Suprapubic skin (tissue), 4 donors: ENCODE measurements around the gene ANKFN1. TPM values are rescaled to one million over a fixed set of nuclear protein-coding genes. Genes with fewer than 3 reads are reported as not detected.

ENCODE experiments used
- DNase-seq, 2 donors: peaks; one replicate each; pipeline ENCODE4 v3.0.0-alpha.2; 2019; ENCODE audit warnings: low spot score in 2 of 2
- H3K27ac ChIP-seq: fragments of 200-600 bp; sonication (generic); one replicate; pipeline ENCODE4 v1.5.1; 2019
- H3K27me3 ChIP-seq: fragments of 200-600 bp; sonication (generic); one replicate; pipeline ENCODE4 v1.5.1; 2019
- H3K36me3 ChIP-seq: fragments of 200-600 bp; sonication (generic); one replicate; pipeline ENCODE4 v1.5.1; 2019
- H3K4me1 ChIP-seq: fragments of 200-600 bp; sonication (generic); one replicate; pipeline ENCODE4 v1.5.1; 2019
- H3K4me3 ChIP-seq: fragments of 200-600 bp; sonication (generic); one replicate; pipeline ENCODE4 v1.5.1; 2019; ENCODE audit warnings: mild to moderate bottlenecking
- H3K9me3 ChIP-seq: fragments of 200-600 bp; sonication (generic); one replicate; pipeline ENCODE4 v1.5.1; 2019
- EP300 ChIP-seq: sonication (generic); formaldehyde crosslinking; IDR thresholded peaks from one replicate; pipeline ENCODE4 v1.6.1; 2017; ENCODE audit warnings: antibody characterized with exemption
- POLR2A ChIP-seq, 2 donors: fragments of 450-650 bp; IDR thresholded peaks; one replicate each; pipeline ENCODE4 v1.6.1; 2017; ENCODE audit warnings: antibody characterized with exemption in 2 of 2, mild to moderate bottlenecking in 2 of 2, moderate library complexity in 2 of 2
- POLR2AphosphoS5 ChIP-seq, 3 donors: sonication (generic); formaldehyde crosslinking; IDR thresholded peaks; one replicate each; pipeline ENCODE4 v1.6.1; 2017; ENCODE audit warnings: antibody characterized with exemption in 3 of 3
- WGBS: methylation state at CpG from one replicate; pipeline ENCODE4 v1.1.5; 2018; 5-methylcytosine and 5-hydroxymethylcytosine counted together
- total RNA-seq, 4 donors: library from RNA; depleted of rRNA; stranded (reverse); fragments of >200 nt; gene quantifications; one replicate each; pipeline ENCODE4 v1.1.0, GENCODE V29; 2016
- TF ChIP-seq, protein P1 (sequence below), 2 donors: fragments of 200-600 bp in 1 of 2; fragments of 450-650 bp in 1 of 2; sonication (generic) in 1 of 2; IDR thresholded peaks; one replicate each; pipeline ENCODE4 v1.5.1; 2016 to 2019; ENCODE audit warnings: antibody characterized with exemption in 2 of 2, mild to moderate bottlenecking in 1 of 2, moderate library complexity in 1 of 2

Gene ANKFN1
- total RNA-seq, 4 donors from 2014 or later = 0.81 to 3.1 (median 1.7) TPM

DNA sequence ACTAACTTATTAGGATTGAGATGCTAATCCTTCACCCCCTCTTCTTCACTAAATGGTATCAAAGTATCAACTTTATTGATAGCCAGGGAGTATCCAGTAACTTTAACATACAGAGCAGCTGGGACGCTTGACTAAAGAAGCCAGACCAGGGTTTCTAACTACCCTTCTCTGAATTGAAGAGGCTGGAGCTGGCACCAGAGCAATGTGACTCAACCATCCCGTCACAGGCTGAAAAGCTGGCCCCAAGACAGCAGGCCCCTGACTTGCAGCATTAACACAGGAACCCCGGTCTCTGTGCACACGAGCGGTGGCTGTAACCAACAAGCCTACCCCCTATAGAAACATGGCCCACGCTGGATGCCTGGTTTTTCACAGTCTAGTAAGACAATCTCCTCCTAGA is 59.8 kb downstream of the ANKFN1 start:
- Histone ChIP-seq H3K4me3 (no peak overlapping the region), H3K27me3 (no peaks in the 10 kb centered on the region), H3K4me1 (no peaks in the 10 kb centered on the region), H3K27ac (no peak overlapping the region), H3K9me3 (no peaks in the 10 kb centered on the region), H3K36me3 (no peaks in the 10 kb centered on the region)
- TF ChIP-seq POLR2A (IDR thresholded peaks at IDR 0.05) = no peak
- TF ChIP-seq, protein P1, sequence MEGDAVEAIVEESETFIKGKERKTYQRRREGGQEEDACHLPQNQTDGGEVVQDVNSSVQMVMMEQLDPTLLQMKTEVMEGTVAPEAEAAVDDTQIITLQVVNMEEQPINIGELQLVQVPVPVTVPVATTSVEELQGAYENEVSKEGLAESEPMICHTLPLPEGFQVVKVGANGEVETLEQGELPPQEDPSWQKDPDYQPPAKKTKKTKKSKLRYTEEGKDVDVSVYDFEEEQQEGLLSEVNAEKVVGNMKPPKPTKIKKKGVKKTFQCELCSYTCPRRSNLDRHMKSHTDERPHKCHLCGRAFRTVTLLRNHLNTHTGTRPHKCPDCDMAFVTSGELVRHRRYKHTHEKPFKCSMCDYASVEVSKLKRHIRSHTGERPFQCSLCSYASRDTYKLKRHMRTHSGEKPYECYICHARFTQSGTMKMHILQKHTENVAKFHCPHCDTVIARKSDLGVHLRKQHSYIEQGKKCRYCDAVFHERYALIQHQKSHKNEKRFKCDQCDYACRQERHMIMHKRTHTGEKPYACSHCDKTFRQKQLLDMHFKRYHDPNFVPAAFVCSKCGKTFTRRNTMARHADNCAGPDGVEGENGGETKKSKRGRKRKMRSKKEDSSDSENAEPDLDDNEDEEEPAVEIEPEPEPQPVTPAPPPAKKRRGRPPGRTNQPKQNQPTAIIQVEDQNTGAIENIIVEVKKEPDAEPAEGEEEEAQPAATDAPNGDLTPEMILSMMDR (IDR thresholded peaks at IDR 0.05) = no peak
- no peak for TF ChIP-seq EP300
- TF ChIP-seq POLR2AphosphoS5 (IDR thresholded peaks at IDR 0.05) = no peak
- WGBS = 85% methylated on average over 6 of the region's 6 CpGs
- DNase-seq = no peak

DNA sequence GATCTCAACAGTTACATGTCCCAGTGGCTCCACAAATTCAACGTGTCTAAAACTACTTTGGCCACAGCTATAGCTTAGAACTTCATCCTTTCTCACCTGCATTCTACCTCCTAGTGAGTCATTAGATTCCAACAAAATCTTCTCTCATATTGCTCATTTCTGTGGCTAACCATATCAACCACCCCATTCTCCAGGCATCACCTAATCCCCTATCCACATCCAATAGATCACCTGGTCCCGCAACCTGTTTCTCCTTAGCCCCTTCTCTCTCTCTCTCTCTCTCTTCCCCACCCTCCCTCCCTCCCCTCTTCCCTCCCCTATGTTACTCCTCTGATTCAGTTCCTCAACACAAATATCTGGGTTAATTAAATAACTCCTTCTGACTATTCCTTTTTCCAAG is 64.6 kb downstream of the ANKFN1 start:
- WGBS = 81% methylated on average over 2 of the region's 2 CpGs
- TF ChIP-seq, protein P1 (IDR thresholded peaks at IDR 0.05) = no peak
- TF ChIP-seq POLR2A (IDR thresholded peaks at IDR 0.05) = no peak
- TF ChIP-seq POLR2AphosphoS5 (IDR thresholded peaks at IDR 0.05) = no peak
- no peak for TF ChIP-seq EP300
- H3K4me3 ChIP-seq = no peak overlapping the region
- H3K27me3 ChIP-seq = no peaks in the 10 kb centered on the region
- no peaks in the 10 kb centered on the region for H3K9me3 ChIP-seq
- no peaks in the 10 kb centered on the region for H3K4me1 ChIP-seq
- H3K36me3 ChIP-seq = no peaks in the 10 kb centered on the region
- no peak for DNase-seq
- H3K27ac ChIP-seq = no peak overlapping the region

DNA sequence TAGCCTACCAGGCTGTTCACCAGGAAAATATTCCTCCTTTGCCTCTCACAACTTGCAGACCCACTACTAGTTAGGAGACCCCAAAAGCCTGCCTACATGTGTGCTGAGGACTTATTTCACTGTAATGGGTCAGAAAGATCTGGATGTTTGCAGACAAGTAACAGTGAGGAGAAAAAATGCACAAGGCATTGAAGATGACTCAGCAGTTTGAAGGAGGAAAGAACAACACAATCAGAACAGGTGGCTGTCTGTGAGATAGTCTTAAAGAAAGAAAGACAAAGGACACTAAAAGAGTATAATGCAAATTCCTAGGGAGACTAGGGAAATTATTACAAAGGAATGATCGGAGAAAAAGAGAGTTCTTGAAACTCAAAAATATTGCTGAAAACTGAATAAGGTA is 69.0 kb downstream of the ANKFN1 start:
- no peaks in the 10 kb centered on the region for H3K9me3 ChIP-seq
- WGBS = 100% methylated on average over 1 of the region's 1 CpG
- no peaks in the 10 kb centered on the region for H3K4me1 ChIP-seq
- H3K4me3 ChIP-seq = no peak overlapping the region
- DNase-seq = no peak
- no peak overlapping the region for H3K27ac ChIP-seq
- H3K27me3 ChIP-seq = no peaks in the 10 kb centered on the region
- no peaks in the 10 kb centered on the region for H3K36me3 ChIP-seq
- TF ChIP-seq POLR2A (IDR thresholded peaks at IDR 0.05) (no peak), POLR2AphosphoS5 (IDR thresholded peaks at IDR 0.05) (no peak), EP300 (no peak)
- TF ChIP-seq, protein P1 (IDR thresholded peaks at IDR 0.05) = no peak

DNA sequence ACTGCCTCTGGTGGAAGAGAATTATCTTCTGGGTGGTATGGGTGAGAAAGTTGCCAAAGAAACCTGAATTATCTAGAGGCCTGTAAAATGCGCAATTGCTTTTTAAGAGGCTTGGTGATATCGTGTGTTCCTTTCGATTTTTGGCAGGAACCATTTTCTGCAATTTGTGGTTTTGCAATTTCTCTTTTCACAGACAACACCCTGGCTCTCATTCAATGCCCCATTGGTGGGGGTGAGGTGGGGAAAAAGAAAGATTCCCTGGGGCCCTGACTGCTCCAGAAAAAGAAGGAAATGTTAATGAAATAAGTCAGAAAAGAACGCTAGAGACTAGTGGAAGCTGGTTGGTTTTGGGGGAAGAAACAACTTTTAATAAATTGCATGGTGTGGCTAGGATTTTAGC is 77.4 kb downstream of the ANKFN1 start:
- H3K27me3 ChIP-seq = no peaks in the 10 kb centered on the region
- H3K36me3 ChIP-seq = no peaks in the 10 kb centered on the region
- no peak overlapping the region for H3K27ac ChIP-seq
- WGBS = 28% methylated on average over 4 of the region's 4 CpGs
- TF ChIP-seq, protein P1 (IDR thresholded peaks at IDR 0.05) = no peak
- TF ChIP-seq POLR2AphosphoS5 (IDR thresholded peaks at IDR 0.05) = no peak
- H3K4me1 ChIP-seq = peaks cover 9% of the 10 kb centered on the region
- no peaks in the 10 kb centered on the region for H3K9me3 ChIP-seq
- DNase-seq = no peak
- H3K4me3 ChIP-seq = no peak overlapping the region

DNA sequence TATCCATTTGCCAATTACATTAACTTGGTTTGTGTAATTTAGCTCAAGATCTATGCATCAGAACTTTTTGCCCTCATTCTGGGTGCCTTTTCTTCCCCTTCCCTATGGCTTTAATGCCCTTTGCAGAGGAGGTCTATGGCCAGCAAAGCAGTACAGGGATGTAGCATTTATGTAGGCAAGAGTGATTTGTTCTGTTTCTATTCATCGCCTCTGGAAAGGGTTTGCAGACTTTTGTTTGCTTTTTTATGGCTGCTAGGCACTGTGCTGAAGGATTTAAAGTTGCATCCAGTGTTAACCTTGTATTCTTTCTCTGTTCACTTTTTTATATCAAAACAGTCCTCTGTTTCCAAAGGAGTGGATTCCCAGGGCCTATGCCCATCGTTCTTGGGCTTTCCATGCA is 78.0 kb downstream of the ANKFN1 start:
- no peak for DNase-seq
- TF ChIP-seq EP300 (no peak), POLR2A (IDR thresholded peaks at IDR 0.05) (no peak), POLR2AphosphoS5 (IDR thresholded peaks at IDR 0.05) (no peak)
- TF ChIP-seq, protein P1 (IDR thresholded peaks at IDR 0.05) = no peak
- Histone ChIP-seq H3K9me3 (no peaks in the 10 kb centered on the region), H3K4me3 (no peak overlapping the region), H3K27me3 (no peaks in the 10 kb centered on the region), H3K36me3 (no peaks in the 10 kb centered on the region), H3K4me1 (peaks cover 9% of the 10 kb centered on the region), H3K27ac (no peak overlapping the region)
- WGBS = 65% methylated on average over 2 of the region's 2 CpGs
